GM12891 (cell line): ENCODE measurements around the gene VAV2.

Experiments
- DNase-seq: peaks from one replicate; pipeline ENCODE4 v3.0.0; 2011; ENCODE audit warnings: low spot score; ENCODE audit not compliant: insufficient read length
- FAIRE-seq: peaks from 2 replicates; lab custom pipeline; 2011; peaks lifted over from hg19 to GRCh38; lab: Jason Lieb, UNC
- PAX5 ChIP-seq: IDR thresholded peaks from 2 replicates; pipeline ENCODE4 v1.6.1; 2011; ENCODE audit warnings: low read length, moderate library complexity, mild to moderate bottlenecking; ENCODE audit not compliant: insufficient read depth, severe bottlenecking
- POLR2A ChIP-seq: IDR thresholded peaks from 2 replicates; pipeline ENCODE4 v1.6.1; 2011; ENCODE audit warnings: low read depth, low read length, control low read depth
- POLR2AphosphoS5 ChIP-seq: IDR thresholded peaks from 2 replicates; pipeline ENCODE4 v1.6.1; 2011; ENCODE audit warnings: low read depth, low read length, control low read depth
- POU2F2 ChIP-seq: IDR thresholded peaks from 2 replicates; pipeline ENCODE4 v1.6.1; 2011; ENCODE audit warnings: low read depth, mild to moderate bottlenecking, control low read depth, low read length, moderate library complexity
- SPI1 ChIP-seq: IDR thresholded peaks from 2 replicates; pipeline ENCODE4 v1.6.1; 2011; ENCODE audit warnings: low read depth, low read length, control low read depth
- TAF1 ChIP-seq: IDR thresholded peaks from 2 replicates; pipeline ENCODE4 v1.6.1; 2011; ENCODE audit warnings: low read depth, low read length, control low read depth

VAV2 gene

DNA sequence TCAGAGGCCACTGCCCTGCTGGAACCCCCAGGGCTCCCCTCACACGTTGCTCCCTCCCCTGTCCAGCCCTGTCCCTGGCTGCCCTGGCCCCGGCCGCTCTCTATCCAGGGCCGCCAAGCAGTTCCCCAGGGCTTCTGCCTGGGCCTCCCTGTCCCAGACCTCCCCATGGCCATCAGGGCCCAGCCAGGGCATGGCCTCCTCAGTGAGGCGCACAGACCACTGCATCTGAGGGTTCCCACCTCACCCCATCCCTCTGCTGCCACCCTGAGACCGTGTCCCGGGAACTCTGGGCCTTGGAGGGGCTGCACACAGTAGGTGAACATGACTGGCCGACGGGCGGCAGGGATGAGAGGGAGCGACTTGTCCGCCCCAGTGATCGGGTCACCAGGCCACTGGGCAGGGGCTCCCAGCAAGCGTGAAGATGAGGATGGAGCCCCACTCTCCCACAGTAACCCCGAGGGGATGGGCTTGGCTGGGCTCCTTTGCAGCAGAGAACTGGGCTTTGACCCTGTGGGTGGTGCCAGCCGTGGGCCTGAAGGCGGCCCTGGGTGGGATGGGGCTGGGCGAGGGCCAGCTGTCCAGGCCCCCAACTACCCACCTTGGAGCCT lies 145.5 kb downstream of the VAV2 start:
- TF ChIP-seq POU2F2: no peak
- DNase-seq (no peak), FAIRE-seq (no peak)

DNA sequence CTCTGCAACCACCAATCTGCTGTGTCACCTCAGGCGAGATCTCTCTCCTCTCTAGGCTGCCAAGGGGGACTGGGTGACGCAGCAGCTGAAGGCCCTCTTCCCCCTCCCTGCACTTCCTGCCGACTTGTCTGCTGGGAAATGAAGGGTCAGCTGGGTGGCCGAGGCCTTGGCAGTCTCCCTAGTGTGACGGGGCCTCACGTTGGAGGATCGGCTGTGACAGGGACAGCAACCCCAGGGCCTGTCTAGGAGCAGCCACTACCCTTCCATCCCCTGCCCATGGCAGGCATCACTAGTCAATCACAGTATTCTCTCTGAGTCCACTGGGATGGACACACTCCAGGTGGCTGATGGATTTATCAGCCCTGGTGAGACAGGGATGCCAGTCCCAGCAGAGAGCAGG lies 146.7 kb downstream of the VAV2 start:
- peak; percentile 60 for DNase-seq
- FAIRE-seq: peak; percentile 48
- TF ChIP-seq POU2F2 (no peak), PAX5 (no peak), TAF1 (no peak), SPI1 (no peak), POLR2AphosphoS5 (no peak), POLR2A (no peak)

DNA sequence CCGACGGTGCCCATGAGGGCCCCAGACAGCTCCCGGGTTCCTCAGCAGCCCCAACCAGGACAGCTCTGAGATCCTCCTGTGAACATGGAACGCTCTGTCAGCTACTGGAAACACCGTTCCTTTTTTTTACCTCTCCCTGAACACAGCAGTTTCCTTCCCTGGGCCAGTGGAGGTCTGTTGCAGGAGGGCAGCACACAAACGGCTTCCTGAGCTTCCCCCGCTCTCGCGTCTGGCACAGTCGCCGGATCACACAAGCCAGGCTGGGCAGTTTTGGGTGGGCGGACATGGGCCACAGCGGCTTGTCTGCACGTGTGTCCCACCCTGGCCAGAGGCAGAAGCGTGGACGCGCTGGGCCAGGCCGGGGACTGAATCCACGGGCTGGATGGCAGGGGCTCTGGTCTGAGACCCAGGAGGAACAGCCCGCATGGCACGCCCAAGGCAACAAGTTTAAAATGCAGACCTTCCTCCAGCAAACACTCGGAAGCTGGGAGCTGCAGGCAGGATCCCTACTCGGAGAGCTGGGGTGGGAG lies 147.2 kb downstream of the VAV2 start:
- DNase-seq (no peak), FAIRE-seq (peak; percentile 33)
- TF ChIP-seq SPI1 (no peak), POU2F2 (no peak), POLR2AphosphoS5 (no peak), PAX5 (no peak), POLR2A (no peak), TAF1 (no peak)

DNA sequence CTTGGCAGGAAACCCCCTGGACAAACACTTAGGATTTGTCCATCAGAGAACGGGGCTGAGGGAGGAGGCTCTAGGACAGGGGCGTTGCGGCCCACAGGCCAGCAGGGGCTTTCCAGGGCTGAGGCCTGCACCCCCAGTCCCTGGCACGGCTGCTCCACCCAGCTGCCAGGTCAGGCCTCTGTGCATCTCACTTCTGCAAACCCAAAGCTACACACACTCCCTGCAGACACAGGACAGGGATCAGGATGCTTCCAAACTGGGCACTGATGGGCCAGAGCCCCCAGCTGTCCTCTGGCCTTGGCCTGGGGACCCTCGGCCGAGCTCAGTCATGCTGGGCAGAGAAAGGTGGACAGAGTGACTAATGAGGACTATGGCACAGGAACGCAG lies 147.7 kb downstream of the VAV2 start:
- DNase-seq: no peak
- TF ChIP-seq POLR2AphosphoS5 (no peak), POU2F2 (no peak), POLR2A (no peak), SPI1 (no peak), PAX5 (no peak), TAF1 (no peak)
- FAIRE-seq: no peak

DNA sequence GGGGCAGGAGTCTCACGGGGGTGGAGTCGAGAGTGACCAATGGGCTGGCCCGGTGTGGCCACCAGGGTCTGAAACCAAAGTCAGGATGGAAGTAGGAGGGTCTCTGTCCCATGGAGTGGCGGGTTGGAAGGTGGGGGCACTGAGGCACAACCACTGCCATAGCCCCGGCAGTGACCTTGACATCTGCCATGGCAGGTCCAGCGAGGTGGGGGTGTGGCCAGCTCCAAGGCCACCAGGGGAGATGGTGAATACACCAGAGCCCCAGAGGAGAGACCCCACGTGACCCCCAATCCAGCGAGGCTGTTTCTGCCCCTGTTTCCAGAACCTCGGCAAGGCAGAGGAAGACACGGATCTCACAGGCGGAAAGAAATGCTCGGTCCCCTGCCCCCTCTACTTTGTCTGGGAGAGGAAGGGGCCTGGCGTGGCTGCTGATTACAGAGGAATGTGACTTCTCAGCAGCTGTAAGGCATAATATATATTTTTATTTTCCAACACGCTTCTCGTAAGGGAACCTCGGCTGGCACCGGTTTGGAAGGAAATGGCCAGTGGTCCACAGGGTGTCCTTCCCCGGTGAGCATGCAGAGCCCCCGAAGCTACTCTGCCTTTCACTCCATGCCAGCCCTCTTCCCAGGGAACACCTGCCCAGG lies 148.2 kb downstream of the VAV2 start:
- TF ChIP-seq POLR2AphosphoS5: no peak
- no peak for TF ChIP-seq POU2F2
- no peak for TF ChIP-seq PAX5
- FAIRE-seq (no peak), DNase-seq (no peak)

DNA sequence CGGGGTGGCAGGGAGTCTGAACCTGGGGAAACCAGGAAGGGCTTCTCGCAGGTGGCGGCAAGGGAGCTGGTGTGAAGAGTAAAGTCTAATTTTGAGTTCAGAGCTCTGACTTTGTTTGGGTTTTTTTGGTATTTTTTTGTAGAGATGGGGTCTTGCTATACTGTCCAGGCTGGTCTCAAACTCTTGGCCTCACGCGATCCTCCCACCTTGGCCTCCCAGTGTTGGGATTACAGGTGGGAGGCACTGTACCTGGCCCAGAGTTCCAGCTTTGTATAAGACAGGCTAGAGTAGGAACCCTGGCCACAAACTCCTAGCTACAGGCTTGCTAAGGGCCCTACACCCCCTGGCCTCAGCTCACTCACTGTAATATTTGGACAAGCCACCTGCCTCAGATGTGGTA lies 148.9 kb downstream of the VAV2 start:
- FAIRE-seq (no peak), DNase-seq (no peak)
- TF ChIP-seq POLR2A: no peak
- no peak for TF ChIP-seq SPI1

DNA sequence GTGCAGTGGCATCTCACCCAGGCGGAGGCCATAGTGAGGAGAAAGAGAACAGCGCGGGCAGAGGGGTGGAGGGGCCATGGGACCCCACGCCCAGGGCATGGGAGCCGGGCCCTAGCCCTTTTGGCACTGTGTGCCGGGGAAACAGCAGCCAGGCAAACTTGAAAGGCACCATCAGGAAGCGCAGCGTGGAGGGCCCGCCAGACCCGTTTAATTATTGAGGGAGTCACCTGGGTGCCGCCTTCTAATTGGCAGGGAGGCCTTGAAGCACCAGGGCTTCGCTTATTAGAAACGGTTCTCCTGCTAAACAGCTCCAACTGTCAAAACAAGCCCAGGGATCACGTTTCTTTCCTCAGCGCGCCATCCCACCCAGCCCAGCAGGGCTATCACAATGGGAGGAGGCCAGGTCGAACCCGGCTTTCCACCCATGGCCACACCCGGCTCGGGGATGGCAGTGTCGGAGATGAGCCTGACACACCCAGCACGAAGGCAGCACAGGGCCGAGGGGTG lies 149.3 kb downstream of the VAV2 start:
- TF ChIP-seq SPI1: no peak
- no peak for TF ChIP-seq POU2F2
- no peak for TF ChIP-seq POLR2A
- no peak for TF ChIP-seq POLR2AphosphoS5
- no peak for TF ChIP-seq TAF1
- TF ChIP-seq PAX5: no peak
- DNase-seq (no peak), FAIRE-seq (no peak)

DNA sequence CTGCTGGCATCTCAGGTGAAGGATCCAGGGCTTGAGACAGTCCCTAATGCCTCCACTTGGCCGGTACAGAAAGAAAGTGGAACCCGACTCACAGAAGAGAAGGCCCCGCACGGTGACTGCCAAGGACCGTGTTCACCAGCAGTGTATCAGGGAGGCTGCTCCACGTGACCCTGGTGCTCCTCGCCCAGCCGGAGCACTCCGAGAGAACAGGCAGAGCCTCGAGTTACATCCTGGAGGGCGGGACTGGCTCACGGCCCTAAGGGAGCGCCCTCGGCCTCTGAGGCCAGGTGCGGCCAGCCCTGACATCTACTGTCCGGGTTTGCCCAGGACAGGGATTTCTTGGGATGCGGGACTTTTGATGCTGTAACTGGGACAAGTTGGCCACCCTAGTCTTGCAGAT lies 149.9 kb downstream of the VAV2 start:
- DNase-seq (no peak), FAIRE-seq (no peak)
- TF ChIP-seq TAF1: no peak
- no peak for TF ChIP-seq SPI1
- TF ChIP-seq POLR2AphosphoS5: no peak
- TF ChIP-seq POU2F2: no peak
- no peak for TF ChIP-seq POLR2A
- TF ChIP-seq PAX5: no peak

DNA sequence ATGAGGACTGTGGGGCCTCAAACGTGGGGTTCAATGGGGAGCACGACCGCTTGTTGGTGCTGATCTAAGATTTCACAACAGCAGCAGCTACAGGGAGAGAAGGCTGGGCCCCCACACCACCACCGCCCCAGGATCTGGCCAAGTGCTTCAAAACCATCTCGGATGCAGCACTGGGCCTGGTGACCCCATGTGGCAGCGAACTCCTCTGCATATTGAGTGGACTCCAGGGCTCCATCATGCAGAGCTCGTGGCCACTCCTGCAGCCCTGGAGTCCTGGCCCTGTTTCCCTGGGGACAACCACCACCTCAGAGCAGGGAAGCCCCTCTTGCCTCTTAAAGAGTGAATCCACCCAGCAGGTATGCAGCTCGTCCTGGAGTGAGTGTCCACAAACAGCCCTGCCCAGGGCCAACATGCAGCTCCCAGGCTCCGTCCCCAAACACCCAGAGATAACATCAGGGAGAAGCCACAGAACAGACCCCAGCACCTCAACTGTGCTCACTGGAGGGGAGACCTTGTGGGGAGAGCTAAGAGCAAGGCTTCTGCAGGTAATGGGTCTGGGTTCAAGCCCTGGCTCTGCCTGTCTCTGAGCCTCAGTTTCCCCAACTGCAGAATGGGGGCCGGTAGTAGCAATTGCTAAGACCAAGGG lies 150.8 kb downstream of the VAV2 start:
- no peak for FAIRE-seq
- TF ChIP-seq POLR2A (no peak), POLR2AphosphoS5 (no peak), SPI1 (no peak), POU2F2 (no peak), TAF1 (no peak), PAX5 (no peak)
- DNase-seq: no peak
